Gastroesophageal sphincter (tissue), 4 donors: Measurements from ENCODE around the gene SSTR4. TPM values are rescaled to one million over a fixed set of nuclear protein-coding genes. Genes with fewer than 3 reads are reported as not detected.

ENCODE experiments used
- ATAC-seq: fragments of 150-250 bp; one replicate; pipeline ENCODE4 v1.9.1; 2016; ENCODE audit warnings: mild to moderate bottlenecking, moderate library complexity
- H3K27ac ChIP-seq, 4 donors: fragments of 200-600 bp; sonication (generic) in 3 of 4; 1 replicate in 3 of 4; 2 replicates in 1 of 4; pipeline ENCODE4 v1.5.1; 2016 to 2019
- H3K27me3 ChIP-seq: fragments of 200-600 bp; sonication (generic); one replicate; pipeline ENCODE4 v1.5.1; 2019
- H3K36me3 ChIP-seq, 2 donors: fragments of 200-600 bp; sonication (generic); one replicate each; pipeline ENCODE4 v1.5.1; 2019; ENCODE audit warnings: control low read depth in 1 of 2
- H3K4me1 ChIP-seq, 3 donors: fragments of 200-600 bp; sonication (generic); 1 replicate in 2 of 3; 2 replicates in 1 of 3; pipeline ENCODE4 v1.5.1; 2016 to 2019; ENCODE audit warnings: control low read depth in 2 of 3
- H3K4me3 ChIP-seq, 2 donors: fragments of 200-600 bp; sonication (generic); one replicate each; pipeline ENCODE4 v1.5.1; 2019; ENCODE audit warnings: mild to moderate bottlenecking in 1 of 2, moderate library complexity in 1 of 2
- H3K9me3 ChIP-seq, 3 donors: fragments of 200-600 bp; sonication (generic); one replicate each; pipeline ENCODE4 v1.5.1; 2017 to 2019; ENCODE audit warnings: control low read depth in 2 of 3
- CTCF ChIP-seq, 4 experiments: fragments of 200-600 bp in 2 of 4; fragments of 450-650 bp in 2 of 4; sonication (generic) in 1 of 4; IDR thresholded peaks; one replicate each; pipeline ENCODE4 v1.5.1; 2017 to 2019; ENCODE audit warnings: antibody characterized with exemption in 4 of 4, mild to moderate bottlenecking in 2 of 4, moderate library complexity in 2 of 4
- EP300 ChIP-seq: sonication (generic); formaldehyde crosslinking; IDR thresholded peaks from one replicate; pipeline ENCODE4 v1.6.1; 2017; ENCODE audit warnings: antibody characterized with exemption, mild to moderate bottlenecking
- POLR2A ChIP-seq, 2 donors: fragments of 450-650 bp; IDR thresholded peaks; one replicate each; pipeline ENCODE4 v1.6.1; 2017; ENCODE audit warnings: antibody characterized with exemption in 2 of 2, mild to moderate bottlenecking in 2 of 2, moderate library complexity in 1 of 2
- POLR2AphosphoS5 ChIP-seq: sonication (generic); formaldehyde crosslinking; IDR thresholded peaks from one replicate; pipeline ENCODE4 v1.6.1; 2017; ENCODE audit warnings: antibody characterized with exemption
- WGBS, 2 donors: methylation state at CpG; one replicate each; pipeline ENCODE4 v1.1.5; 2018; ENCODE audit warnings: low coverage in 1 of 2; 5-methylcytosine and 5-hydroxymethylcytosine counted together
- total RNA-seq, 4 donors: library from RNA; depleted of rRNA; stranded (reverse); fragments of >200 nt; gene quantifications; one replicate each; pipeline ENCODE4 v1.1.0, GENCODE V29; 2016

SSTR4 gene
- total RNA-seq, 4 donors from 2014 or later = 0.58 TPM; not detected in 3

- Histone ChIP-seq H3K4me3 (no peak overlapping the region), H3K27ac (no peak overlapping the region), H3K4me1 (peaks cover 0 to 37% (median 26%) of the 10 kb centered on the region in 3 donors), H3K9me3 (no peaks in the 10 kb centered on the region), H3K27me3 (peaks cover 7% of the 10 kb centered on the region), H3K36me3 (no peaks in the 10 kb centered on the region)
- TF ChIP-seq CTCF (IDR thresholded peaks at IDR 0.05) (no peak), POLR2A (IDR thresholded peaks at IDR 0.05) (no peak), EP300 (no peak), POLR2AphosphoS5 (no peak)
- ATAC-seq = no peak
These were observed 27.5 kb downstream of the SSTR4 start for GRCh38 chr20:23062632-23063031.

GRCh38 chr20:23063168-23063567, 28.1 kb downstream of the SSTR4 start:
- Histone ChIP-seq H3K4me1 (peaks cover 0 to 37% (median 26%) of the 10 kb centered on the region in 3 donors), H3K27ac (no peak overlapping the region), H3K9me3 (no peaks in the 10 kb centered on the region), H3K27me3 (peaks cover 7% of the 10 kb centered on the region), H3K36me3 (no peaks in the 10 kb centered on the region), H3K4me3 (no peak overlapping the region)
- WGBS, 2 donors = 78 to 81% methylated on average over 3 of the region's 3 CpGs
- TF ChIP-seq CTCF (IDR thresholded peaks at IDR 0.05) (no peak), POLR2A (IDR thresholded peaks at IDR 0.05) (no peak), POLR2AphosphoS5 (no peak), EP300 (no peak)
- ATAC-seq = no peak

- Histone ChIP-seq H3K9me3 (no peaks in the 10 kb centered on the region), H3K4me1 (peaks cover 0 to 37% (median 26%) of the 10 kb centered on the region in 3 donors), H3K27ac (no peak overlapping the region), H3K27me3 (peaks cover 7% of the 10 kb centered on the region), H3K4me3 (no peak overlapping the region), H3K36me3 (no peaks in the 10 kb centered on the region)
- WGBS, 2 donors = 65 to 76% methylated on average over 2 of the region's 2 CpGs
- TF ChIP-seq EP300 (no peak), POLR2AphosphoS5 (no peak), CTCF (IDR thresholded peaks at IDR 0.05) (no peak), POLR2A (IDR thresholded peaks at IDR 0.05) (no peak)
- no peak for ATAC-seq
These were observed 28.5 kb downstream of the SSTR4 start for GRCh38 chr20:23063581-23063980.

GRCh38 chr20:23065266-23066201, 30.4 kb downstream of the SSTR4 start:
- TF ChIP-seq POLR2A (IDR thresholded peaks at IDR 0.05) = no peak
- no peak for TF ChIP-seq CTCF (IDR thresholded peaks at IDR 0.05)
- TF ChIP-seq EP300 = no peak
- no peak for TF ChIP-seq POLR2AphosphoS5
- no peaks in the 10 kb centered on the region for H3K9me3 ChIP-seq
- H3K27me3 ChIP-seq = peaks cover 7% of the 10 kb centered on the region
- WGBS, 2 donors = 81 to 87% methylated on average over 7 to 9 of the region's 9 CpGs
- no peak overlapping the region for H3K27ac ChIP-seq
- no peak for ATAC-seq
- H3K4me1 ChIP-seq = peaks cover 0 to 25% (median 18%) of the 10 kb centered on the region in 3 donors
- no peak overlapping the region for H3K4me3 ChIP-seq
- no peaks in the 10 kb centered on the region for H3K36me3 ChIP-seq

- ATAC-seq = no peak
- Histone ChIP-seq H3K36me3 (no peaks in the 10 kb centered on the region), H3K4me1 (peaks cover 0 to 13% (median 5%) of the 10 kb centered on the region in 3 donors), H3K4me3 (no peak overlapping the region), H3K9me3 (no peaks in the 10 kb centered on the region), H3K27ac (no peak overlapping the region), H3K27me3 (peaks cover 7% of the 10 kb centered on the region)
- WGBS, 2 donors = 73 to 86% methylated on average over 2 to 3 of the region's 3 CpGs
- TF ChIP-seq EP300 = no peak
- no peak for TF ChIP-seq POLR2AphosphoS5
- TF ChIP-seq POLR2A (IDR thresholded peaks at IDR 0.05) = no peak
- TF ChIP-seq CTCF (IDR thresholded peaks at IDR 0.05) = no peak
These were observed 31.7 kb downstream of the SSTR4 start for GRCh38 chr20:23066772-23067171.
